Left lung (tissue), 10 donors: ENCODE results near the gene CD52. TPM values are rescaled to one million over a fixed set of nuclear protein-coding genes. Genes with fewer than 3 reads are reported as not detected.
A peak's percentile ranks its signal among the peaks of the same experiment; 100 is the strongest.

Experiments used
- ATAC-seq: fragments of 200-7000 bp; cut with Tn5 transposase; one replicate; pipeline ENCODE4 v1.9.1; 2020; ENCODE audit warnings: moderate library complexity
- DNase-seq, 4 donors: peaks; one replicate each; pipeline ENCODE4 v3.0.0-alpha.2; 2013 to 2020
- H3K27ac ChIP-seq, 2 donors: fragments of 200-600 bp; sonication (generic) in 1 of 2; one replicate each; pipeline versions ENCODE4 v1.5.0 to v1.8.0; 2020 to 2021
- H3K27me3 ChIP-seq, 2 donors: fragments of 200-600 bp; sonication (generic) in 1 of 2; one replicate each; pipeline versions ENCODE4 v1.5.0 to v1.8.0; 2020 to 2021
- H3K36me3 ChIP-seq, 2 donors: fragments of 200-600 bp; sonication (generic) in 1 of 2; one replicate each; pipeline versions ENCODE4 v1.5.0 to v1.8.0; 2020 to 2021
- H3K4me1 ChIP-seq, 2 donors: fragments of 200-600 bp; one replicate each; pipeline ENCODE4 v1.8.0; 2021
- H3K4me3 ChIP-seq, 2 donors: fragments of 200-600 bp; sonication (generic) in 1 of 2; one replicate each; pipeline versions ENCODE4 v1.5.0 to v1.8.0; 2020 to 2021; ENCODE audit warnings: mild to moderate bottlenecking in 1 of 2
- H3K9me3 ChIP-seq, 2 donors: fragments of 200-600 bp; sonication (generic) in 1 of 2; one replicate each; pipeline versions ENCODE4 v1.5.0 to v1.8.0; 2020 to 2021
- intact Hi-C, 2 donors: fragments of 100-400 bp; cut with DNase I; formaldehyde crosslinking; loops; one replicate each; pipeline versions ENCODE4 v1.11.2 to v1.14.2; 2022
- polyA plus RNA-seq, 6 donors: library from polyadenylated mRNA; unstranded; fragments of 120-200 nt; gene quantifications; one replicate each; pipeline ENCODE4 v1.2.1, GENCODE V29; 2013; ENCODE audit not compliant: insufficient read length in 6 of 6
- total RNA-seq, 2 donors: library from RNA; stranded (reverse); fragmentation: NEBNext Ultra II Directional; extraction: Animal tissue kit (Norgen Biotek cat#: 25700); gene quantifications; one replicate each; pipeline ENCODE4 v1.2.1, GENCODE V29; 2021
- TF ChIP-seq, protein P1 (sequence below), 2 donors: fragments of 200-600 bp; sonication (generic) in 1 of 2; IDR thresholded peaks; one replicate each; pipeline versions ENCODE4 v1.5.0 to v1.8.0; 2021; ENCODE audit warnings: antibody characterized with exemption in 2 of 2
- donor health status: DM: no; HTN: yes; CAD: no.
- donor health status: DM: no; HTN: no; CAD: no.

The CD52 gene
- total and polyA plus RNA-seq, 8 donors = 2.6 to 170 (median 6.1) TPM

GRCh38 chr1:26280333-26281042 is 37.3 kb upstream of the CD52 start:
- H3K36me3 ChIP-seq = peaks cover 0 to 36% of the 10 kb centered on the region in 2 donors
- H3K4me3 ChIP-seq = peak overlapping the region; percentile 70 to 98
- peak in 1 of 4 donors; percentile 51 for DNase-seq
- no peaks in the 10 kb centered on the region for H3K27me3 ChIP-seq
- peak; percentile 0 for ATAC-seq
- intact Hi-C loops = loop anchor here in 1 of 2 donors (5.0 kb wide), 1 partner anchor 42 kb away; no protein-coding TSS in a partner anchor
- H3K4me1 ChIP-seq = peaks cover 54 to 91% of the 10 kb centered on the region in 2 donors
- no peaks in the 10 kb centered on the region for H3K9me3 ChIP-seq
- peak overlapping the region; percentile 94 to 98 for H3K27ac ChIP-seq
- TF ChIP-seq, protein P1, sequence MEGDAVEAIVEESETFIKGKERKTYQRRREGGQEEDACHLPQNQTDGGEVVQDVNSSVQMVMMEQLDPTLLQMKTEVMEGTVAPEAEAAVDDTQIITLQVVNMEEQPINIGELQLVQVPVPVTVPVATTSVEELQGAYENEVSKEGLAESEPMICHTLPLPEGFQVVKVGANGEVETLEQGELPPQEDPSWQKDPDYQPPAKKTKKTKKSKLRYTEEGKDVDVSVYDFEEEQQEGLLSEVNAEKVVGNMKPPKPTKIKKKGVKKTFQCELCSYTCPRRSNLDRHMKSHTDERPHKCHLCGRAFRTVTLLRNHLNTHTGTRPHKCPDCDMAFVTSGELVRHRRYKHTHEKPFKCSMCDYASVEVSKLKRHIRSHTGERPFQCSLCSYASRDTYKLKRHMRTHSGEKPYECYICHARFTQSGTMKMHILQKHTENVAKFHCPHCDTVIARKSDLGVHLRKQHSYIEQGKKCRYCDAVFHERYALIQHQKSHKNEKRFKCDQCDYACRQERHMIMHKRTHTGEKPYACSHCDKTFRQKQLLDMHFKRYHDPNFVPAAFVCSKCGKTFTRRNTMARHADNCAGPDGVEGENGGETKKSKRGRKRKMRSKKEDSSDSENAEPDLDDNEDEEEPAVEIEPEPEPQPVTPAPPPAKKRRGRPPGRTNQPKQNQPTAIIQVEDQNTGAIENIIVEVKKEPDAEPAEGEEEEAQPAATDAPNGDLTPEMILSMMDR (IDR thresholded peaks at IDR 0.05) = no peak

DNA sequence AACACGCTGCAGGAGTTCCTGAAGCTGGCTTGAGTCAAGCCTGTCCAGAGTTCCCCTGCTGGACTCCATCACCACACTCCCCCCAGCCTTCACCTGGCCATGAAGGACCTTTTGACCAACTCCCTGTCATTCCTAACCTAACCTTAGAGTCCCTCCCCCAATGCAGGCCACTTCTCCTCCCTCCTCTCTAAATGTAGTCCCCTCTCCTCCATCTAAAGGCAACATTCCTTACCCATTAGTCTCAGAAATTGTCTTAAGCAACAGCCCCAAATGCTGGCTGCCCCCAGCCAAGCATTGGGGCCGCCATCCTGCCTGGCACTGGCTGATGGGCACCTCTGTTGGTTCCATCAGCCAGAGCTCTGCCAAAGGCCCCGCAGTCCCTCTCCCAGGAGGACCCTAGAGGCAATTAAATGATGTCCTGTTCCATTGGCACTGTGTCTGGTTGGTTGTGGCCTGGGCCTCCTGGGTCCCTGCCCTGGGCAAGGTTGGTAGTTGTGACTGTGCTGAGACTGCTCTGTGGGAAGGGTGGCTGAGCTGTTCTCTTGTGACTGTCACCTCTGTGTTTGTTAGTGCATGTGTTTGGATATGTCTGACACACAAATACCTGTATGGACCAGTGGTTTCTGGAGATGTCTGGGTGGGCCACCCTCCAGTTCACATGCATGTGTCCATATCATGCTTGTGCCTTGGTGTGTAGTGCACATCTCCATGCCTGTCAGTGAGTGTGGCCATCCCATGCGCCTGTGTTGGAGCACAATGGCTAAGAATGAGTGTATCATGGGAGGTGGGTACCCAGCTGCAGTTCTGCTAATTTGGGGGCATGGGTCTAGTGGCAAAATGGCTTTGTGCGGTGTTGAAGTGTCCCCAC is 36.4 kb upstream of the CD52 start:
- TF ChIP-seq, protein P1 (IDR thresholded peaks at IDR 0.05) = no peak
- H3K4me3 ChIP-seq = peak overlapping the region in 1 of 2 donors; percentile 98
- H3K27me3 ChIP-seq = no peaks in the 10 kb centered on the region
- H3K36me3 ChIP-seq = peaks cover 0 to 36% of the 10 kb centered on the region in 2 donors
- no peak for DNase-seq
- H3K9me3 ChIP-seq = no peaks in the 10 kb centered on the region
- no peak for ATAC-seq
- H3K4me1 ChIP-seq = peaks cover 46 to 91% of the 10 kb centered on the region in 2 donors
- H3K27ac ChIP-seq = peak overlapping the region; percentile 94 to 98
- intact Hi-C loops = loop anchor here in 1 of 2 donors (5.0 kb wide), 1 partner anchor 41 kb away; no protein-coding TSS in a partner anchor

GRCh38 chr1:26281971-26282370 is 35.8 kb upstream of the CD52 start:
- TF ChIP-seq, protein P1 (IDR thresholded peaks at IDR 0.05) = no peak
- peaks cover 40 to 91% of the 10 kb centered on the region in 2 donors for H3K4me1 ChIP-seq
- H3K9me3 ChIP-seq = no peaks in the 10 kb centered on the region
- H3K27ac ChIP-seq = peak overlapping the region in 1 of 2 donors; percentile 98
- ATAC-seq (no peak), DNase-seq (peak in 2 of 4 donors; percentile 51 to 85)
- no peaks in the 10 kb centered on the region for H3K27me3 ChIP-seq
- peak overlapping the region in 1 of 2 donors; percentile 98 for H3K4me3 ChIP-seq
- H3K36me3 ChIP-seq = peaks cover 0 to 36% of the 10 kb centered on the region in 2 donors
- intact Hi-C loops = loop anchor here in 1 of 2 donors (5.0 kb wide), 1 partner anchor 40 kb away; no protein-coding TSS in a partner anchor

GRCh38 chr1:26282401-26282918 is 35.3 kb upstream of the CD52 start:
- Histone ChIP-seq H3K4me3 (no peak overlapping the region), H3K36me3 (peaks cover 0 to 36% of the 10 kb centered on the region in 2 donors), H3K27me3 (no peaks in the 10 kb centered on the region), H3K27ac (peak overlapping the region in 1 of 2 donors; percentile 98), H3K9me3 (no peaks in the 10 kb centered on the region), H3K4me1 (peaks cover 35 to 91% of the 10 kb centered on the region in 2 donors)
- DNase-seq = no peak
- ATAC-seq = no peak
- TF ChIP-seq, protein P1 (IDR thresholded peaks at IDR 0.05) = no peak
- intact Hi-C loops = loop anchor here in 1 of 2 donors (5.0 kb wide), 1 partner anchor 40 kb away; no protein-coding TSS in a partner anchor
